ENCODE results near the gene KDM4C.

Gene KDM4C

DNA sequence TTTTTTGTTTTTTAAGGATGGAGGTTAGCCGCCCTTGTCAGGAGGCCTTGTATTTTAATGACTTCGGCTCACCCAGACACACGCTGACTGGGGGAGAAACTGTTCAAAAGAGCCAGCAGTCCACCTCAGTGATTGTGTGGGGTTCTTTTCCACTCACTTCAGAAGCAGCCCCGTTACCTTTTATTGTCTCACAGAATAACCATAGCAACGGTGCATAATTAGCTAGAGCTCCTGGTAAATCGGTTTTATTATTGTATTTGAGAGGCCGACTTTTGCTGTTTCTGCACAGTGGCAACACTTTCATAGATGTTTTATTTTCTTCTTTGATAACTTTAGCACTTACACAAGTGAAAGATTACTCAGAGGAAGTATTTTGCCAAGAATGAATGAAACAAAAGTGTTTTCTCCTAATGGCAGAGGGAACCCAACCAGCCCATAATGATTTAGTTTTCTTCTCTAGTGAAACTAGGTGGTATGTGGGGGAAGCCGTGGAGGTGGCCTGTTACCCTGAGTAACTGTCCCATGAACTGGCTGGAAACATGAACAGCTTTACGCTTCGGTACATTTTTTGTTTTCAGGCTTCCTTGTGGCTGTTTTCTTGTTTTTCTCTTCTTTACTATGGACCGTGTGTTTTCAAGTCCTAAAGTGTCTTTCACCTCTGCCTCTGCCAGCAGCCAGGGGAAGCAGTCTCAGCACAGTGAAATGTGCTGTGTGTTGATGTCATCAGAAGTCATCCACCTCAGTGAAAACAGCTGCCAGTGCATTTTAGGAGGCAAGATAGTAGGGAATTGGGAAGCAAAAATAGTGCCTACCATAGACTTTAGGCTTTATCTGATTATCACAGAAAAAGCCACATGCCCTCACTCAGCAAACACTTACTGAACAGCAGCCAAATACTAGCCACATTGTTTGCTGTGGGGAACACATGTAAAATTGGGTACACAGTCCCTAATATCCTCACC, 414.7 kb downstream of the KDM4C start:
- TF ChIP-seq, protein P1, sequence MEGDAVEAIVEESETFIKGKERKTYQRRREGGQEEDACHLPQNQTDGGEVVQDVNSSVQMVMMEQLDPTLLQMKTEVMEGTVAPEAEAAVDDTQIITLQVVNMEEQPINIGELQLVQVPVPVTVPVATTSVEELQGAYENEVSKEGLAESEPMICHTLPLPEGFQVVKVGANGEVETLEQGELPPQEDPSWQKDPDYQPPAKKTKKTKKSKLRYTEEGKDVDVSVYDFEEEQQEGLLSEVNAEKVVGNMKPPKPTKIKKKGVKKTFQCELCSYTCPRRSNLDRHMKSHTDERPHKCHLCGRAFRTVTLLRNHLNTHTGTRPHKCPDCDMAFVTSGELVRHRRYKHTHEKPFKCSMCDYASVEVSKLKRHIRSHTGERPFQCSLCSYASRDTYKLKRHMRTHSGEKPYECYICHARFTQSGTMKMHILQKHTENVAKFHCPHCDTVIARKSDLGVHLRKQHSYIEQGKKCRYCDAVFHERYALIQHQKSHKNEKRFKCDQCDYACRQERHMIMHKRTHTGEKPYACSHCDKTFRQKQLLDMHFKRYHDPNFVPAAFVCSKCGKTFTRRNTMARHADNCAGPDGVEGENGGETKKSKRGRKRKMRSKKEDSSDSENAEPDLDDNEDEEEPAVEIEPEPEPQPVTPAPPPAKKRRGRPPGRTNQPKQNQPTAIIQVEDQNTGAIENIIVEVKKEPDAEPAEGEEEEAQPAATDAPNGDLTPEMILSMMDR (IDR thresholded peaks at IDR 0.05; ENCODE audit: low read depth, low read length, missing control alignments): no peak
- no peak for DNase-seq (ENCODE audit: extremely low read depth, low read depth)
- H3K4me3 ChIP-seq (replicated peaks; ENCODE audit: low read depth, low read length): no peak overlapping the region

DNA sequence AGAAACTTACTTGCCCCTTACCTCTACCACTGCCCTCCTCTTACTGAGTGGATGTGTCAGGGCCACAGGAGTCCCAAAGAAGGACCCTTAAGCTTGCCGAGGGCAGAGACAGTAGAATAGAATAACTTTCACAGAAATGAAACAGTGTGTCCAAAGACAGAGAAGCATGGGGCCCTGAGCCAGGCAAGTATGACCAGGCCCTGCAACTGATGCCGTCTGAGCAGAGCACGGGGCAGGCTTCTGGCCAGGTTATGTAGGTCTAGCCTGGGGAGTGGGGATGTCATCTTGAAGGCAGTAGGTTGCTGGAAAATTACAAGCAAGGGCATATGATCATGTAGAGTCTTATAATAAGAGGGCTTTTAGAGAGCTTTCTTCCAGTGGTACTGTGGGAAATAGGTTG, 415.4 kb downstream of the KDM4C start:
- no peak overlapping the region for H3K4me3 ChIP-seq (replicated peaks; ENCODE audit: low read depth, low read length)
- TF ChIP-seq, protein P1 (IDR thresholded peaks at IDR 0.05; ENCODE audit: low read depth, low read length, missing control alignments): no peak
- DNase-seq (ENCODE audit: extremely low read depth, low read depth): no peak

DNA sequence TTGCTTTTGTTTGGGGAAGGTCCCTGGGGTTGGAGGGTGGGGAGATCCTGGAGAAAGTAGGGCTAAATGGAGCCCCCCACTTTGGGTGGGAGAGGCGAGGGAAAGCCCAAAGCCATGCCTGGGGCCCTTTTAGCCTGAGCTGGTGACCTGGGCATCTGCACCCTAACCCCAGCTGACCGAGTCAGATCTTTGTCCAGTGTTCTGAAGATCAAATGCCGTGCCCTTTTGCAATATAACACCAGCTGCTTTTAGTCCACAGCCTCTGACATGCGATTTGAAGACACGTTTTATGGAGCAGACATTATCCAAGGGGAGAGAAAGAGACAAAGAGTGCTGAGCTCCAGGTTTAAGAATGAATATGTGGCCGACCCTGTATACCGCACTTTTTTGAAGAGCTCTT, 416.5 kb downstream of the KDM4C start:
- no peak for DNase-seq (ENCODE audit: extremely low read depth, low read depth)
- TF ChIP-seq, protein P1 (IDR thresholded peaks at IDR 0.05; ENCODE audit: low read depth, low read length, missing control alignments): no peak

DNA sequence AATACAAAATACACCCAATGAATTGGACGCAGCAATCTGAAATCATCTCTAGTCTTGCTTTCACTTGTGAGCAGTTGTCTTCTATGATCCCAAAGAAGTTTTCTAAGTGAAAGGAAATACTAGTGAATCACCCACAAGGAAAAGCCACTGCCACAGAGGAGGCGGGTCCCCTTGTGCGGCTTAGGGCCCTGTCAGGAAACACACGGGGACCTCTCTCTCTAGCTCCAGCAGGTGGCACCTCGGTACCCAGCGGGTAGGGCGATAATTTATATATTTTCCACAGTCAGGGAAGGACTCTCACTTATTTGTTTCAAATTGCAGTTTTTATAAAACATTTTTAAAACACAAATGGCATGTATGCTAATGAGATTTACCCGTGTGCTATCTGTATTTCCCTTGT, 417.1 kb downstream of the KDM4C start:
- TF ChIP-seq, protein P1 (IDR thresholded peaks at IDR 0.05; ENCODE audit: low read depth, low read length, missing control alignments): peak; percentile 9
- DNase-seq (ENCODE audit: extremely low read depth, low read depth): no peak
- no peak overlapping the region for H3K4me3 ChIP-seq (replicated peaks; ENCODE audit: low read depth, low read length)

More for the DNA sequence above, 416.5 kb downstream of the KDM4C start:
- no peak overlapping the region for H3K4me3 ChIP-seq (replicated peaks; ENCODE audit: low read depth, low read length)

DNA sequence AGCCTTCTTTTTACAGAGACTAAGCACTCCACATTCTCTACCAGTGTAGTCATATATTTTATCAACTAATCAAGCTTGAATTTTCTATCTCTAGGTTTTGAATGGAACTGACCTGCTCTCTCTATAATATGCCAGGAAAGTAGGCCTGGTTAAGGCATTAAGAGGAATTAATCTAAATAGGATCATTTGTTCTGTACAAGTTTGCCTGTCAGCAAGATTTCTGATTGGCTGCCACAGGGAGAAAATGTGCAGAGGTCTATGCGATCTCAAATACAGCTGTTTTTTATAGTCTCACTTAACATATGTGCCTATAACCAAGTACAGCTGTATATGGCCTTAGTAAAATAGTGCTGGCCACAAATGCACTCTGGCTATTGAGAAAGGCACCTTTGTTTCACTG, 418.8 kb downstream of the KDM4C start:
- no peak overlapping the region for H3K4me3 ChIP-seq (replicated peaks; ENCODE audit: low read depth, low read length)
- DNase-seq (ENCODE audit: extremely low read depth, low read depth): peak; percentile 42
- TF ChIP-seq, protein P1 (IDR thresholded peaks at IDR 0.05; ENCODE audit: low read depth, low read length, missing control alignments): no peak

DNA sequence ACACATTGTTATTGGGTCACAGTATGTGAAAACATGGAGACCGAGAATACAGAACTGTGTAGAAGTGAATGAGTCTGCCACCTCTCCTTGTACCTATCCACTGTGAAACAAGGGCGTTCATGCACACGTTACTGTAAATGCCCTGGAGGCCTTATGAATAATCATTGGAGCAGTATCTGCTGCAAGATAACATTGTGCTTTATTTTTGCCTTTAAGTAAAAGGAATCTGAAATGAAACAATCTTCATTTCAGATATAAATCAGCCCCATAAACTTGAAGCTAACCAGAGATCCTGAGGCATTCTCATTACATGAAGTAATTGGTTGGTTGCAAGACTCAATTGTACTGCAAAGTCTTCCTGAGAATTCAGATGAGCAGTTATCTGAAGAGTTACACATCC, 419.6 kb downstream of the KDM4C start:
- TF ChIP-seq, protein P1 (IDR thresholded peaks at IDR 0.05; ENCODE audit: low read depth, low read length, missing control alignments): no peak
- DNase-seq (ENCODE audit: extremely low read depth, low read depth): no peak
- H3K4me3 ChIP-seq (replicated peaks; ENCODE audit: low read depth, low read length): no peak overlapping the region

Measured in HFF-Myc (cell line).